Measurements from ENCODE around the gene SNX24. TPM values are rescaled to one million over a fixed set of nuclear protein-coding genes. Genes with fewer than 3 reads are reported as not detected.

The SNX24 gene
- polyA plus RNA-seq, 2 of the 4 experiments (the other 2 are of a cell fraction): 20.4 to 22.4 TPM

GRCh38 chr5:123039673-123040072, 194.3 kb downstream of the SNX24 start:
- TF ChIP-seq RNF2 (IDR thresholded peaks at IDR 0.05; ENCODE audit: borderline replicate concordance, low read depth) (no peak), ZNF302 (CRISPR knock-in tag; IDR thresholded peaks at IDR 0.05) (no peak), PBX3 (IDR thresholded peaks at IDR 0.05) (no peak), USF2 (IDR thresholded peaks at IDR 0.05) (no peak), MYC (IDR thresholded peaks at IDR 0.05; ENCODE audit: borderline replicate concordance, low read length) (no peak), ZSCAN20 (CRISPR knock-in tag; IDR thresholded peaks at IDR 0.05) (no peak), FOSB (CRISPR knock-in tag; IDR thresholded peaks at IDR 0.05) (no peak)
- peaks cover 9% of the 10 kb centered on the region for H3K4me1 ChIP-seq
- FAIRE-seq (no peak), ATAC-seq (no peak), DNase-seq (ENCODE audit: low read depth in 1 of 2, low spot score in 1 of 2) (no peak)
- H3K27ac ChIP-seq: no peak overlapping the region
- ChIA-PET POLR2A (no interaction called here), CTCF (interaction anchor here (1.1 kb wide), 1 partner anchor 49 kb away, joined by 3 read pairs; no protein-coding TSS in a partner anchor)
- no peak overlapping the region for H3K4me2 ChIP-seq
- H3K9me3 ChIP-seq: no peaks in the 10 kb centered on the region
- H3K4me3 ChIP-seq: no peak overlapping the region

DNA sequence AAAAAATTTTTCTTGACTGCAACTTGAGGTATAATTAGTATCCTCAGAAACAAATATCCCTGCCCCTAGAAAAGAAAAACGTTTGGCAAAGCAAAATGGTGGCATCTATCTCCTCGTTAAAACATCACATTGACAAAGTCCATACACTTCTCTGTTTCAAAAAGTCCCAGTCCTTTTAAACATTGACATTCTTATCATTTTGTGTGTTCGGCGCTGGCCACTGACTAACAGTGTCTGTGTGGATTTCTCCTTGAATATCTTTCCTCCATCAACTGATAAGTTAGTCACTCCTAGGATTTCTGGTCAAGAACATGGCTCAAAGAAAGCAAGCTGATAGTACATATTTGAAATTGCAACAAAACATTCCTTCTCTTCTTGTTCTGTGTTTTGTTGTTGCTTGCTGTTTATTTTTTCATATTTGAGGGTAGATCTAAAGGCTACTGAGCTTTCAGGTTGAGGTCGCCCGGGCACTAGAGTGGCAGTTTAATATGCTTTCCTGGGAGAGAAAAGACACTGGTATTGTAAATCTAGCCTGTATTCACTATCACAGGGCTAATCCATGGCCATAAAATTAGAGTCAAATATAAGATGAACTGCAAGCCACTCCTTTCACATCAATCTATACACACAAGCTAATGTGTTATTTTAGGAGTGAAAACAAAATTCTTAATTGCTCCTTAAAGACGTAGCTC, 199.7 kb downstream of the SNX24 start:
- H3K4me3 ChIP-seq: no peak overlapping the region
- no peak overlapping the region for H3K27ac ChIP-seq
- no peaks in the 10 kb centered on the region for H3K9me3 ChIP-seq
- FAIRE-seq (no peak), DNase-seq (ENCODE audit: low read depth in 1 of 2, low spot score in 1 of 2) (no peak), ATAC-seq (no peak)
- no peaks in the 10 kb centered on the region for H3K4me1 ChIP-seq
- ChIA-PET POLR2A (no interaction called here), CTCF (interaction anchor here (1.1 to 1.3 kb wide), 2 partner anchors 13 to 17 kb away, joined by 3 to 4 read pairs; no protein-coding TSS in a partner anchor)
- WGBS (ENCODE audit: missing lambda C conversion rate): 72% methylated on average over 7 of the region's 7 CpGs
- TF ChIP-seq HEYL (CRISPR knock-in tag; IDR thresholded peaks at IDR 0.05): no peak
- no peak overlapping the region for H3K4me2 ChIP-seq

DNA sequence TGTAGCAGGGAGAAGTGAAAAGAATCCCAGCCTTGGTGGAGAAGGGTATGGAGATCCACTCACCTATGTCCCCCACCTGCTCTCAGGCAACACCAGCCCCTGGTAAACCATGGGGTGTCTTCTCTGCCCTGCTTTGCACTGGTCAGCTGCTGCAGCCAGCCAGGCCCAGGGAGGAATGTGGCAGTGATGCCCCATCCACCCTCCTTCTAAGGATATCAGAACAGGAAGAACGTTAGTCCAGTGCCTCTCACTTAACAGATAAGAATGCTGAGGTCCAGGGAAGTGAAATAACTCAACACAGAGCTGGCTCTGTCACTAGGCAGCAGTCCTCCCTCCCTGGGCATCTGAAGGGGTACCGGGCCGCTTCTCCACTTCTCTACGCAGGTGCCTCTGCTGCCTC, 200.8 kb downstream of the SNX24 start:
- CTCF ChIA-PET: interaction anchor here (0.6 kb wide), 1 partner anchor 79 kb away, joined by 3 read pairs; no protein-coding TSS in a partner anchor

DNA sequence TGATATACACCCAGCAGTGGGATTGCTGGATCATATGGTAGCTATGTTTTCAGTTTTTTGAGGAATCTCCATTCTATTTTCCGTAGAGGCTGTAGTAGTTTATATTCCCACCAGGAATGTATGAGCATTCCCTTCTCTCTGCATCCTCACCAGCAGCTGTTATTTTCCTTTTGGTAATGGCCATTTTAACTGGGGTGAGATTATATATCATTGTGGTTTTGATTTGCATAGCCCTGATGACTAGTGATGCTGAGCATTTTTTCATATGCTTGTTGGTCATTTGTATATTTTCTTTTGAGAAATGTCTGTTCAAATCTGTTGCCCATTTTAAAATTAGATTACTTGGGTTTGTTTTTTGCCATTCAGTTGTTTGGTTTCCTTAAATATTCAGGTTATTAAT, 202.3 kb downstream of the SNX24 start:
- no peak for DNase-seq (ENCODE audit: low read depth in 1 of 2, low spot score in 1 of 2)
- Histone ChIP-seq H3K4me1 (no peaks in the 10 kb centered on the region), H3K4me3 (no peak overlapping the region), H3K9me3 (no peaks in the 10 kb centered on the region), H3K27ac (no peak overlapping the region), H3K4me2 (no peak overlapping the region)
- no peak for FAIRE-seq
- ChIA-PET POLR2A (no interaction called here), CTCF (no interaction called here)
- ATAC-seq: no peak
- 12% methylated on average over 1 of the region's 1 CpG for WGBS (ENCODE audit: missing lambda C conversion rate)
- TF ChIP-seq MAX (IDR thresholded peaks at IDR 0.05) (no peak), TFCP2L1 (CRISPR knock-in tag; IDR thresholded peaks at IDR 0.05) (no peak), ELK1 (IDR thresholded peaks at IDR 0.05; ENCODE audit: low read depth, low read length) (no peak), ZNF302 (CRISPR knock-in tag; IDR thresholded peaks at IDR 0.05) (no peak), ZFP36 (IDR thresholded peaks at IDR 0.05; ENCODE audit: borderline replicate concordance, partially characterized antibody) (no peak), NR3C1 (IDR thresholded peaks at IDR 0.05) (no peak), KDM1A (IDR thresholded peaks at IDR 0.05; ENCODE audit: low read depth) (no peak), FOSL2 (IDR thresholded peaks at IDR 0.05) (no peak), FOSL2 (CRISPR knock-in tag; IDR thresholded peaks at IDR 0.05) (no peak), SREBF2 (IDR thresholded peaks at IDR 0.05) (no peak), FOXS1 (CRISPR knock-in tag; IDR thresholded peaks at IDR 0.05) (no peak), JUNB (IDR thresholded peaks at IDR 0.05) (no peak), JUN (IDR thresholded peaks at IDR 0.05) (no peak), TP53 (CRISPR knock-in tag; IDR thresholded peaks at IDR 0.05) (no peak), RFX5 (IDR thresholded peaks at IDR 0.05) (no peak)

More for the DNA sequence above, 200.8 kb downstream of the SNX24 start:
- Histone ChIP-seq H3K4me2 (no peak overlapping the region), H3K4me3 (no peak overlapping the region), H3K4me1 (no peaks in the 10 kb centered on the region), H3K27ac (no peak overlapping the region), H3K9me3 (no peaks in the 10 kb centered on the region)
- TF ChIP-seq ZSCAN20 (CRISPR knock-in tag; IDR thresholded peaks at IDR 0.05) (no peak), PHF8 (IDR thresholded peaks at IDR 0.05; ENCODE audit: borderline replicate concordance, low read depth) (no peak), ZC3H11A (IDR thresholded peaks at IDR 0.05) (no peak), ELK1 (IDR thresholded peaks at IDR 0.05; ENCODE audit: low read depth, low read length) (no peak), MYC (IDR thresholded peaks at IDR 0.05; ENCODE audit: borderline replicate concordance, low read length) (no peak)
- POLR2A ChIA-PET: no interaction called here
- 74% methylated on average over 4 of the region's 4 CpGs for WGBS (ENCODE audit: missing lambda C conversion rate)
- no peak for DNase-seq (ENCODE audit: low read depth in 1 of 2, low spot score in 1 of 2)
- FAIRE-seq: no peak
- no peak for ATAC-seq
